ENCODE measurements around the gene GNL3.

GRCh38 chr3:52671676-52672075, 14.2 kb upstream of the GNL3 start:
- TF ChIP-seq POLR2A (IDR thresholded peaks at IDR 0.05; ENCODE audit: low read depth, low read length) (no peak), POU2F2 (IDR thresholded peaks at IDR 0.05; ENCODE audit: low read depth, low read length) (no peak), TAF1 (IDR thresholded peaks at IDR 0.05; ENCODE audit: low read depth, low read length) (no peak)
